Muscle layer of duodenum (tissue), 2 donors: ENCODE results near the gene ZHX3.
A peak's percentile ranks its signal among the peaks of the same experiment; 100 is the strongest.

Source experiments
- H3K27ac ChIP-seq: one replicate; pipeline ENCODE4 v1.7.0; 2013; ENCODE audit warnings: mild to moderate bottlenecking, low read length
- H3K27me3 ChIP-seq: one replicate; pipeline ENCODE4 v1.7.0; 2013; ENCODE audit warnings: low read depth, mild to moderate bottlenecking, control low read depth, low read length
- H3K36me3 ChIP-seq, 2 donors: one replicate each; pipeline ENCODE4 v1.7.0; 2013; ENCODE audit warnings: low read length in 2 of 2, control low read depth in 1 of 2, mild to moderate bottlenecking in 1 of 2; ENCODE audit not compliant: insufficient read depth in 2 of 2, control insufficient read depth in 1 of 2
- H3K4me1 ChIP-seq, 2 donors: one replicate each; pipeline ENCODE4 v1.7.0; 2013; ENCODE audit warnings: low read length in 2 of 2, mild to moderate bottlenecking in 2 of 2, control low read depth in 1 of 2, moderate library complexity in 1 of 2; ENCODE audit not compliant: insufficient read depth in 2 of 2, control insufficient read depth in 1 of 2
- H3K4me3 ChIP-seq, 2 donors: one replicate each; pipeline ENCODE4 v1.7.0; 2013; ENCODE audit warnings: low read length in 2 of 2, low read depth in 1 of 2, mild to moderate bottlenecking in 1 of 2
- H3K9me3 ChIP-seq, 2 donors: one replicate each; pipeline ENCODE4 v1.7.0; 2013; ENCODE audit warnings: low read length in 2 of 2, control low read depth in 1 of 2, mild to moderate bottlenecking in 1 of 2; ENCODE audit not compliant: control insufficient read depth in 1 of 2
- donor health status: healthy.

Gene ZHX3

GRCh38 chr20:41308726-41309413, 8.7 kb downstream of the ZHX3 start:
- Histone ChIP-seq H3K27me3 (no peaks in the 10 kb centered on the region), H3K9me3 (no peaks in the 10 kb centered on the region), H3K27ac (peak overlapping the region; percentile 73), H3K36me3 (peaks cover 0 to 23% of the 10 kb centered on the region in 2 donors), H3K4me1 (peaks cover 14 to 18% of the 10 kb centered on the region in 2 donors), H3K4me3 (no peak overlapping the region)

GRCh38 chr20:41308290-41308711, 9.2 kb downstream of the ZHX3 start:
- no peaks in the 10 kb centered on the region for H3K27me3 ChIP-seq
- H3K9me3 ChIP-seq = no peaks in the 10 kb centered on the region
- no peak overlapping the region for H3K27ac ChIP-seq
- H3K36me3 ChIP-seq = peaks cover 0 to 23% of the 10 kb centered on the region in 2 donors
- H3K4me3 ChIP-seq = no peak overlapping the region
- H3K4me1 ChIP-seq = peaks cover 14 to 18% of the 10 kb centered on the region in 2 donors

- H3K4me3 ChIP-seq = no peak overlapping the region
- peaks cover 14 to 18% of the 10 kb centered on the region in 2 donors for H3K4me1 ChIP-seq
These were observed 10.5 kb downstream of the ZHX3 start for GRCh38 chr20:41307021-41307420.

GRCh38 chr20:41306061-41306727, 11.3 kb downstream of the ZHX3 start:
- peaks cover 0 to 19% of the 10 kb centered on the region in 2 donors for H3K36me3 ChIP-seq
- no peak overlapping the region for H3K4me3 ChIP-seq
- H3K27ac ChIP-seq = no peak overlapping the region
- H3K27me3 ChIP-seq = no peaks in the 10 kb centered on the region
- H3K9me3 ChIP-seq = no peaks in the 10 kb centered on the region
- H3K4me1 ChIP-seq = peaks cover 14 to 18% of the 10 kb centered on the region in 2 donors

More at GRCh38 chr20:41307021-41307420, 10.5 kb downstream of the ZHX3 start:
- H3K27ac ChIP-seq = no peak overlapping the region
- H3K9me3 ChIP-seq = no peaks in the 10 kb centered on the region
- peaks cover 0 to 23% of the 10 kb centered on the region in 2 donors for H3K36me3 ChIP-seq
- no peaks in the 10 kb centered on the region for H3K27me3 ChIP-seq

- peaks cover 12 to 14% of the 10 kb centered on the region in 2 donors for H3K4me1 ChIP-seq
- H3K9me3 ChIP-seq = no peaks in the 10 kb centered on the region
- no peak overlapping the region for H3K27ac ChIP-seq
- no peak overlapping the region for H3K4me3 ChIP-seq
- H3K36me3 ChIP-seq = peaks cover 0 to 18% of the 10 kb centered on the region in 2 donors
- no peaks in the 10 kb centered on the region for H3K27me3 ChIP-seq
These were observed 13.0 kb downstream of the ZHX3 start for GRCh38 chr20:41304424-41305079.

GRCh38 chr20:41304002-41304401, 13.5 kb downstream of the ZHX3 start:
- H3K9me3 ChIP-seq = no peaks in the 10 kb centered on the region
- H3K27ac ChIP-seq = no peak overlapping the region
- peaks cover 11 to 12% of the 10 kb centered on the region in 2 donors for H3K4me1 ChIP-seq
- H3K4me3 ChIP-seq = no peak overlapping the region
- peaks cover 0 to 13% of the 10 kb centered on the region in 2 donors for H3K36me3 ChIP-seq
- H3K27me3 ChIP-seq = no peaks in the 10 kb centered on the region

- Histone ChIP-seq H3K36me3 (no peaks in the 10 kb centered on the region), H3K4me3 (no peak overlapping the region), H3K27ac (no peak overlapping the region), H3K9me3 (no peaks in the 10 kb centered on the region), H3K4me1 (no peaks in the 10 kb centered on the region), H3K27me3 (no peaks in the 10 kb centered on the region)
These were observed 16.6 kb downstream of the ZHX3 start for GRCh38 chr20:41300886-41301285.

GRCh38 chr20:41300383-41300782, 17.1 kb downstream of the ZHX3 start:
- Histone ChIP-seq H3K4me1 (no peaks in the 10 kb centered on the region), H3K27ac (no peak overlapping the region), H3K27me3 (no peaks in the 10 kb centered on the region), H3K36me3 (no peaks in the 10 kb centered on the region), H3K4me3 (no peak overlapping the region), H3K9me3 (no peaks in the 10 kb centered on the region)

- H3K4me3 ChIP-seq = no peak overlapping the region
- no peaks in the 10 kb centered on the region for H3K4me1 ChIP-seq
- no peaks in the 10 kb centered on the region for H3K9me3 ChIP-seq
These were observed 17.6 kb downstream of the ZHX3 start for GRCh38 chr20:41299899-41300298.

GRCh38 chr20:41293269-41294037, 24.1 kb downstream of the ZHX3 start:
- peak overlapping the region; percentile 26 for H3K27ac ChIP-seq
- no peaks in the 10 kb centered on the region for H3K27me3 ChIP-seq
- peaks cover 3 to 10% of the 10 kb centered on the region in 2 donors for H3K4me1 ChIP-seq

More at GRCh38 chr20:41299899-41300298, 17.6 kb downstream of the ZHX3 start:
- Histone ChIP-seq H3K27me3 (no peaks in the 10 kb centered on the region), H3K36me3 (no peaks in the 10 kb centered on the region), H3K27ac (no peak overlapping the region)

More at GRCh38 chr20:41293269-41294037, 24.1 kb downstream of the ZHX3 start:
- Histone ChIP-seq H3K4me3 (no peak overlapping the region), H3K9me3 (no peaks in the 10 kb centered on the region), H3K36me3 (no peaks in the 10 kb centered on the region)
